Mesenchymal stem cell (in vitro differentiated cells and primary cell): ENCODE data around the gene PLK5.

Experiments used
- DNase-seq: peaks from one replicate; pipeline ENCODE4 v3.0.0-alpha.2; 2013
- H2AFZ ChIP-seq: one replicate; pipeline ENCODE4 v1.6.1; 2013; ENCODE audit warnings: low read depth, mild to moderate bottlenecking, control low read depth, inconsistent platforms, low read length, moderate library complexity
- H2AK5ac ChIP-seq: 2 replicates; pipeline ENCODE4 v1.6.1; 2013; ENCODE audit warnings: low read length, moderate library complexity, mild to moderate bottlenecking, inconsistent platforms; ENCODE audit not compliant: severe bottlenecking
- H2BK120ac ChIP-seq: one replicate; pipeline ENCODE4 v1.6.1; 2013; ENCODE audit warnings: low read depth, mild to moderate bottlenecking, inconsistent platforms, low read length, moderate library complexity
- H2BK12ac ChIP-seq, 2 experiments: one replicate each; pipeline ENCODE4 v1.6.1; 2013; ENCODE audit warnings: inconsistent platforms in 2 of 2, low read length in 2 of 2, mild to moderate bottlenecking in 2 of 2, moderate library complexity in 2 of 2, control low read depth in 1 of 2
- H2BK15ac ChIP-seq: one replicate; pipeline ENCODE4 v1.6.1; 2013; ENCODE audit warnings: mild to moderate bottlenecking, low read depth, inconsistent platforms; ENCODE audit not compliant: poor library complexity, severe bottlenecking
- H2BK5ac ChIP-seq: 2 replicates; pipeline ENCODE4 v1.6.1; 2013; ENCODE audit warnings: low read depth, mild to moderate bottlenecking, low read length, control low read depth, inconsistent platforms; ENCODE audit not compliant: poor library complexity, severe bottlenecking
- H3K14ac ChIP-seq, 2 experiments: one replicate each; pipeline ENCODE4 v1.6.1; 2013; ENCODE audit warnings: inconsistent platforms in 2 of 2, low read length in 2 of 2, control low read depth in 1 of 2, mild to moderate bottlenecking in 1 of 2, moderate library complexity in 1 of 2
- H3K18ac ChIP-seq, 2 experiments: one replicate each; pipeline ENCODE4 v1.6.1; 2013; ENCODE audit warnings: inconsistent platforms in 2 of 2, low read length in 2 of 2, control low read depth in 1 of 2, low read depth in 1 of 2, mild to moderate bottlenecking in 1 of 2
- H3K23ac ChIP-seq, 2 experiments: one replicate each; pipeline ENCODE4 v1.6.1; 2013; ENCODE audit warnings: inconsistent platforms in 2 of 2, low read length in 2 of 2, mild to moderate bottlenecking in 2 of 2, moderate library complexity in 2 of 2, control low read depth in 1 of 2
- H3K27ac ChIP-seq: 2 replicates; pipeline ENCODE4 v1.5.1; 2013; ENCODE audit warnings: mild to moderate bottlenecking, moderate library complexity, low read length, control low read depth, inconsistent platforms; ENCODE audit not compliant: poor library complexity, severe bottlenecking
- H3K27me3 ChIP-seq, 2 experiments: 2 replicates each; pipeline versions ENCODE4 v1.6.1 to v1.7.0; 2013; ENCODE audit warnings: low read length in 2 of 2, mild to moderate bottlenecking in 2 of 2, moderate library complexity in 2 of 2, control low read depth in 1 of 2, inconsistent platforms in 1 of 2; ENCODE audit not compliant: control insufficient read depth in 1 of 2, insufficient read depth in 1 of 2
- H3K36me3 ChIP-seq, 2 experiments: 2 replicates each; pipeline versions ENCODE4 v1.6.1 to v1.7.0; 2013; ENCODE audit warnings: low read length in 2 of 2, control low read depth in 1 of 2, inconsistent platforms in 1 of 2, low read depth in 1 of 2, mild to moderate bottlenecking in 1 of 2; ENCODE audit not compliant: insufficient read depth in 2 of 2, control insufficient read depth in 1 of 2
- H3K4ac ChIP-seq, 2 experiments: one replicate each; pipeline ENCODE4 v1.6.1; 2013; ENCODE audit warnings: inconsistent platforms in 2 of 2, low read length in 2 of 2, mild to moderate bottlenecking in 2 of 2, moderate library complexity in 2 of 2, control low read depth in 1 of 2, low read depth in 1 of 2
- H3K4me1 ChIP-seq: 2 replicates; pipeline ENCODE4 v1.6.1; 2013; ENCODE audit warnings: low read depth, low read length, control low read depth; ENCODE audit not compliant: control insufficient read depth, insufficient read depth
- H3K4me2 ChIP-seq: 2 replicates; pipeline ENCODE4 v1.6.1; 2013; ENCODE audit warnings: low read length, mild to moderate bottlenecking, inconsistent platforms; ENCODE audit not compliant: poor library complexity, severe bottlenecking
- H3K4me3 ChIP-seq, 2 experiments: 2 replicates each; pipeline versions ENCODE4 v1.5.1 to v1.7.0; 2013; ENCODE audit warnings: low read length in 2 of 2, mild to moderate bottlenecking in 2 of 2, control low read depth in 1 of 2, low read depth in 1 of 2; ENCODE audit not compliant: insufficient read depth in 1 of 2
- H3K79me1 ChIP-seq: replicated peaks from 2 replicates; pipeline ENCODE4 v1.6.1; 2013; ENCODE audit warnings: mild to moderate bottlenecking, control low read depth, low read length, inconsistent platforms; ENCODE audit not compliant: poor library complexity, severe bottlenecking
- H3K9ac ChIP-seq: 2 replicates; pipeline ENCODE4 v1.7.0; 2013; ENCODE audit warnings: mild to moderate bottlenecking, low read length, moderate library complexity
- H3K9me3 ChIP-seq: 2 replicates; pipeline ENCODE4 v1.7.0; 2013; ENCODE audit warnings: mild to moderate bottlenecking, low read length; ENCODE audit not compliant: control insufficient read depth
- H4K8ac ChIP-seq: one replicate; pipeline ENCODE4 v1.6.1; 2013; ENCODE audit warnings: inconsistent platforms, mild to moderate bottlenecking, low read length, moderate library complexity
- H4K91ac ChIP-seq: one replicate; pipeline ENCODE4 v1.6.1; 2013; ENCODE audit warnings: mild to moderate bottlenecking, low read length, inconsistent platforms
- WGBS: methylation state at CpG from one replicate; pipeline ENCODE4 v1.1.7; 2013; ENCODE audit warnings: mixed read lengths; 5-methylcytosine and 5-hydroxymethylcytosine counted together

The PLK5 gene

GRCh38 chr19:1510807-1511206 is 13.1 kb upstream of the PLK5 start:
- H3K23ac ChIP-seq: no peak overlapping the region
- H2BK120ac ChIP-seq: no peak overlapping the region
- H3K18ac ChIP-seq: no peak overlapping the region
- H3K4me3 ChIP-seq: no peak overlapping the region
- DNase-seq: no peak
- peaks cover 0 to 42% of the 10 kb centered on the region in 2 experiments for H3K27me3 ChIP-seq
- peak overlapping the region in 1 of 2 experiments; percentile 23 for H3K14ac ChIP-seq
- whole genome bisulfite sequencing: 67% methylated on average over 8 of the region's 9 CpGs
- H3K9ac ChIP-seq: no peak overlapping the region
- H2BK12ac ChIP-seq: no peak overlapping the region
- H3K36me3 ChIP-seq: peaks cover 0 to 13% of the 10 kb centered on the region in 2 experiments
- peak overlapping the region; percentile 57 for H4K91ac ChIP-seq
- no peaks in the 10 kb centered on the region for H3K9me3 ChIP-seq
- no peak overlapping the region for H2AK5ac ChIP-seq
- H3K4me2 ChIP-seq: no peak overlapping the region
- no peak overlapping the region for H2AFZ ChIP-seq
- no peak overlapping the region for H3K27ac ChIP-seq
- H2BK5ac ChIP-seq: no peak overlapping the region
- H3K79me1 ChIP-seq: peaks cover 8% of the 10 kb centered on the region
- H3K4ac ChIP-seq: no peak overlapping the region
- H4K8ac ChIP-seq: no peak overlapping the region
- no peak overlapping the region for H2BK15ac ChIP-seq
- H3K4me1 ChIP-seq: peaks cover 33% of the 10 kb centered on the region

GRCh38 chr19:1511318-1512317 is 12.3 kb upstream of the PLK5 start:
- Histone ChIP-seq H3K4me1 (peaks cover 33% of the 10 kb centered on the region), H3K18ac (no peak overlapping the region), H2BK15ac (no peak overlapping the region), H2AK5ac (peak overlapping the region; percentile 10), H4K91ac (no peak overlapping the region), H3K9me3 (peaks cover 2% of the 10 kb centered on the region), H3K9ac (no peak overlapping the region), H2AFZ (no peak overlapping the region), H3K4ac (no peak overlapping the region), H3K23ac (no peak overlapping the region), H3K79me1 (peaks cover 8% of the 10 kb centered on the region), H4K8ac (no peak overlapping the region), H2BK12ac (no peak overlapping the region), H2BK120ac (no peak overlapping the region), H3K27me3 (peaks cover 4 to 44% of the 10 kb centered on the region in 2 experiments), H3K27ac (no peak overlapping the region), H2BK5ac (no peak overlapping the region), H3K4me2 (no peak overlapping the region), H3K4me3 (peak overlapping the region in 1 of 2 experiments; percentile 2), H3K14ac (peak overlapping the region in 1 of 2 experiments; percentile 44), H3K36me3 (peaks cover 0 to 9% of the 10 kb centered on the region in 2 experiments)
- DNase-seq: no peak
- 79% methylated on average over 20 of the region's 22 CpGs for WGBS

GRCh38 chr19:1512671-1513498 is 11.0 kb upstream of the PLK5 start, which contains the start of gene ADAMTSL5:
Gene ADAMTSL5 (minus strand): TSS chr19:1513019. CDS start chr19:1510943, 2,076 bp downstream.
- WGBS: 7% methylated on average over 40 of the region's 78 CpGs
- H4K8ac ChIP-seq: peak within 1 kb of the TSS; percentile 81

More at GRCh38 chr19:1512671-1513498, 11.0 kb upstream of the PLK5 start, which contains the start of gene ADAMTSL5:
- Histone ChIP-seq H3K27ac (no peak within 1 kb of the TSS), H3K9ac (peak within 1 kb of the TSS; percentile 76), H2BK12ac (peak within 1 kb of the TSS in 1 of 2 experiments; percentile 38), H3K36me3 (peaks cover 0 to 9% of the 10 kb centered on the region in 2 experiments), H4K91ac (peak within 1 kb of the TSS; percentile 55), H3K4me3 (peak within 1 kb of the TSS; percentile 66 to 71), H3K79me1 (peaks cover 8% of the 10 kb centered on the region), H3K27me3 (peaks cover 4 to 44% of the 10 kb centered on the region in 2 experiments), H2BK120ac (peak within 1 kb of the TSS; percentile 55), H2BK5ac (peak within 1 kb of the TSS; percentile 24), H2BK15ac (peak within 1 kb of the TSS; percentile 4), H2AFZ (no peak within 1 kb of the TSS), H3K4me1 (peaks cover 27% of the 10 kb centered on the region), H3K9me3 (peaks cover 2% of the 10 kb centered on the region), H3K4ac (peak within 1 kb of the TSS in 1 of 2 experiments; percentile 75), H3K4me2 (peak within 1 kb of the TSS; percentile 84), H3K23ac (no peak within 1 kb of the TSS), H3K18ac (peak within 1 kb of the TSS; percentile 61 to 66), H3K14ac (peak within 1 kb of the TSS in 1 of 2 experiments; percentile 44), H2AK5ac (peak within 1 kb of the TSS; percentile 10)
- DNase-seq: peak; percentile 61
